Muscle layer of colon (tissue), 2 donors: ENCODE results near the gene DNAAF5.

Source experiments
- H3K27ac ChIP-seq: one replicate; pipeline ENCODE4 v1.7.0; 2013; ENCODE audit warnings: low read depth, mild to moderate bottlenecking, low read length, moderate library complexity
- H3K27me3 ChIP-seq, 2 donors: one replicate each; pipeline ENCODE4 v1.7.0; 2013; ENCODE audit warnings: low read length in 2 of 2, mild to moderate bottlenecking in 2 of 2; ENCODE audit not compliant: insufficient read depth in 2 of 2, control insufficient read depth in 1 of 2
- H3K36me3 ChIP-seq: one replicate; pipeline ENCODE4 v1.7.0; 2013; ENCODE audit warnings: mild to moderate bottlenecking, low read length; ENCODE audit not compliant: insufficient read depth
- H3K4me1 ChIP-seq: one replicate; pipeline ENCODE4 v1.7.0; 2013; ENCODE audit warnings: mild to moderate bottlenecking, low read length; ENCODE audit not compliant: insufficient read depth
- H3K4me3 ChIP-seq, 2 donors: one replicate each; pipeline ENCODE4 v1.7.0; 2013; ENCODE audit warnings: low read length in 2 of 2, low read depth in 1 of 2, mild to moderate bottlenecking in 1 of 2, moderate library complexity in 1 of 2
- H3K9ac ChIP-seq: one replicate; pipeline ENCODE4 v1.7.0; 2013; ENCODE audit warnings: low read length
- H3K9me3 ChIP-seq: one replicate; pipeline ENCODE4 v1.7.0; 2013; ENCODE audit warnings: mild to moderate bottlenecking, low read length
- donor health status: abdominal sarcoma.
- donor health status: Adenocarcinoma of cecum.

Gene DNAAF5

DNA sequence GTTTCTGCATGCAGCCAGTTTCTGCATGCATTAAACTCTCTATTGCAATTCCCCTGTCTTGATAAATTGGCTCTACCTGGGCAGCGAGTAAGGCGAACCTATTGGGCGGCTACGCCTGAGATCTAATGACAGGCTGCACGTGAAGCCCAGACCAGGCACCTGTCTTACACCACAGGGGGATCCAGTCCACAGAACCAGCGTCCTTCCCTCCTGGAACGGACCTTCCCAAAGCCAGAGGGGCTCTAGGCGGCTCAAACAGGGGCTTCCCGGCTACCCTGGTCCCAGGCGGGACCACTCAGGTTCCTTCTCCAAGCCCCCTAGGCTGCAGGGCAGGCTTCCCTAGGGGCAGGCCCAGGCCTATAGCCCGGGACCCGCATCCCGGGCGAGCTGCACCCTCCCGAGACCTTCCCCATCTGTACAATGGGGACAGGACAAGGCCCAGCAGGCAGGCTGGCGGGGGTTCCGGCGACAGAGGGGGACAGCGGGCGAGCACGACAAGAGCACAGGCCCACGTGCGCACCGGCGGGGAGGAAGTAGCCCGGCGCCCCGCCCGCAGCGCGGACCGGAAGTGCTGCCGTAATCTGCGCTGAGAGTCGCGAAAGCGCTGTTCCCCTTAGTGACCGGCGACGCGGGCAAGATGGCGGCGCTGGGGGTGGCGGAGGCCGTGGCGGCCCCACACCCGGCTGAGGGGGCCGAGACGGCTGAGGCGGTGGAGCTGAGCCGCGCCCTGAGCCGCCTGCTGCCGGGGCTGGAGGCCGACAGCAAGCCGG lies at the start of gene DNAAF5:
Gene DNAAF5, plus strand, starts transcription at position 616 of the 770 bp plus-strand sequence. Its CDS starts 22 bp downstream, at position 638.
- Histone ChIP-seq H3K4me3 (peak within 1 kb of the TSS; percentile 58 to 82), H3K27me3 (no peaks in the 10 kb centered on the region), H3K36me3 (peaks cover 9% of the 10 kb centered on the region), H3K9me3 (no peaks in the 10 kb centered on the region), H3K9ac (peak within 1 kb of the TSS; percentile 50), H3K4me1 (peaks cover 16% of the 10 kb centered on the region), H3K27ac (peak within 1 kb of the TSS; percentile 76)

DNA sequence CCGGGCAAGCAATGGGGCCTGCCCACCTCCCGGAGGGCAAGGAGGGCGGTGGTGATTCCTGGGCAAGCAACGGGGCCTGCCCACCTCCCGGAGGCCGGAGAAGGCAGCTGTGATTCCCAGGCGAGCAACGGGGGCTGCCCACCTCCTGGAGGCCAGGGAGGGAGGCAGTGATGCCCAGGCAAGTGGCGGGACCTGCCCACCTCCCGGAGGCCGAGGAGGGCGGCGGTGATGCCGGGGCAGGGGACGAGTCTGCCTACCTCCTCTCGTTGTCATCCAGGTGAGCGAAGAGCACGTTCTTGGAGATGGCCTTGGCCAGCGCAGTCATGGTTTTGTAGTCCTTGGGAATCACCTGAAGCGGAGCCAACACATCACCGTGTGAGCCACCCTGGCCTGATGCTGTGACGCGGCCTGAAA lies 49.5 kb upstream of the DNAAF5 start:
- H3K4me3 ChIP-seq = no peak overlapping the region
- H3K27me3 ChIP-seq = no peaks in the 10 kb centered on the region
- no peak overlapping the region for H3K27ac ChIP-seq
- no peaks in the 10 kb centered on the region for H3K9me3 ChIP-seq
- H3K4me1 ChIP-seq = no peaks in the 10 kb centered on the region
- H3K9ac ChIP-seq = no peak overlapping the region
- no peaks in the 10 kb centered on the region for H3K36me3 ChIP-seq

DNA sequence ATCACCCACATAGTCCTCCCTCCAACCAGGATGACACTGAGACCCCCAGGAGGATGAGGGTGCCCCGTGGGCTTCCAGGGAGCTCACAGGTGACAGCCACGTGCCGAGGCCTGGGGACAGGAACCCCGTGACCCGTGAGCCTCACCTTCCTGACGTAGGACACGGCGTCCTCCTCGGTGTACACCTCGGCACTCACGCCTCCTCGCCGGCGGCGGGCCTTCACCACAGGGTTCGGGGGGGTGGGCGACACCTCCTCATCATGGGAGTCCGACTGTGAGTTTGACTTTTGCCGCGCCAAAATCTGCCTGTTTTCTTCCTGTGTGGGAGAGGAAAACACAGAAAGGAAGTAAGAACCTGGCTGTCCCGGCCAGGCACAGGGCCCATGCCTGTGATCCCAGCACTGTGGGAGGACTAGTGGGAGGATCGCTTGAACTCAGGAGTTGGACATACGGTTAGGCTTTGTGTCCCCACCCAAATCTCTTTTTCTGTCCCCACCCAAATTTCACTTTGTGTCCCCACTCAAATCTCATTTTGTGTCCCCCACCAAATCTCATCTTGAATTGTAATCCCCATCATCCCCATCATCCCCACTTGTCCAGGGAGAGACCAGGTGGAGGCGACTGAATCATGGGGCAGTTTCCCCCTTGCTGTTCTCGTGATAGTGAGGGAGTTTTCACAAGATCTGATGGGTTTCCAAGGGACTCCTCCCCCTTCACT lies 45.9 kb upstream of the DNAAF5 start:
- H3K4me3 ChIP-seq = no peak overlapping the region
- H3K27me3 ChIP-seq = no peaks in the 10 kb centered on the region
- peaks cover 2% of the 10 kb centered on the region for H3K9me3 ChIP-seq
- H3K36me3 ChIP-seq = no peaks in the 10 kb centered on the region
- H3K9ac ChIP-seq = no peak overlapping the region
- no peaks in the 10 kb centered on the region for H3K4me1 ChIP-seq
- no peak overlapping the region for H3K27ac ChIP-seq

DNA sequence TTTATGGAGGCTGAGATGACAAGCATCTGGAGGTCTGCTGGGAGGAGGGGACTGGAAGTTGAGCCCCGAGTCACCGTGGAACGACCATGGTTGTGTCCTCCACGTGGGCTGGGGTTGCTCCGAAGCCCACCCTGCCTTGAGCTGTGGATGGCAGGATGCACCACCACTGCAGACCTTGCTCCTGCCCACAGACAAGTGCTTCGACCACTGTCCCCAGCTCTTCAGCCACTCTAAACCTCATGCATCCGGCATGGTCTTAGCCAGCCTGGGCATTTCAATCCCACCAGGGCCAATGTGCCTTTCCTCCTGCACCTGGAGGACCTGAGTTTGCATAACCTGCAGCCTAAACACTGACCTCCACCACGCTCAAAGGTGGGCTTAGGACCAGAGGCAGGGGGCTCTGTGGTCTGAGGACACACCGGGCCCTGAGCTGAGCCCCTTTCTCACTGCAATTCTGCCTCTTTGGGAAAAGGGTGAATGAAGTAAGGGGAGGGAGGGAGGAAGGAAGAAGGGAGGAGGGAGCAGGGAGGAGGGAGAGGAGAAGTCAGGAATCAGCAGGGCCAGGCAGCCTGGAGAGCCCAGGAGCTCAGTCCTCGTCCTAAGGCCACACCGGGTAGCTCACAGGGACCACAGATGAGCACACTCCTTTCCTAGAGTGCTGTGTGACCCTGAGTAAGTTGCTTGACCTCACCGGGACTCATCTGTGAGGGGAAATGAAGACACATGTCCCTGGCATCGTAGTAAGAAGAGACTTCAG lies 44.8 kb upstream of the DNAAF5 start:
- no peak overlapping the region for H3K9ac ChIP-seq
- H3K9me3 ChIP-seq = peaks cover 3% of the 10 kb centered on the region
- no peak overlapping the region for H3K4me3 ChIP-seq
- H3K4me1 ChIP-seq = no peaks in the 10 kb centered on the region
- no peaks in the 10 kb centered on the region for H3K27me3 ChIP-seq
- H3K36me3 ChIP-seq = no peaks in the 10 kb centered on the region
- H3K27ac ChIP-seq = no peak overlapping the region

DNA sequence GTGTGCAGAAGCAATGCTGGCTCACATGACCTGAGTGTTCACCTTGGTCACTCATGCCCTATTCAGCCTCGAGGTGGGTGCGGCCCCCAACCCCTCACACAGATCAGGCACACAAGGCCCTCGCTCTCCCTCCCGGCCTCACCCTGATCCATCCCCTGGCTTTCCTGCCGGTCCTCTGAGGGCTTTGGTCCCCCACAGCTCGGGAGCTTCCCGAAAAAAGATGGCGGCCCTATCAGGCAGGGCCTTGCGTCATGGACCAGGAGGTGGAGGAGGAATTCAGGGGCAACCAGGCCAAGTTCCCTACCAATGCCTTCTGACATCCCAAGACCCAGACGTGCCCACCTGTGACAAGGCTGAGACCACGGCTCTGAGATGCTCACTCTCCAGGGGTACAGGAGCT lies 43.7 kb upstream of the DNAAF5 start:
- H3K36me3 ChIP-seq = no peaks in the 10 kb centered on the region

DNA sequence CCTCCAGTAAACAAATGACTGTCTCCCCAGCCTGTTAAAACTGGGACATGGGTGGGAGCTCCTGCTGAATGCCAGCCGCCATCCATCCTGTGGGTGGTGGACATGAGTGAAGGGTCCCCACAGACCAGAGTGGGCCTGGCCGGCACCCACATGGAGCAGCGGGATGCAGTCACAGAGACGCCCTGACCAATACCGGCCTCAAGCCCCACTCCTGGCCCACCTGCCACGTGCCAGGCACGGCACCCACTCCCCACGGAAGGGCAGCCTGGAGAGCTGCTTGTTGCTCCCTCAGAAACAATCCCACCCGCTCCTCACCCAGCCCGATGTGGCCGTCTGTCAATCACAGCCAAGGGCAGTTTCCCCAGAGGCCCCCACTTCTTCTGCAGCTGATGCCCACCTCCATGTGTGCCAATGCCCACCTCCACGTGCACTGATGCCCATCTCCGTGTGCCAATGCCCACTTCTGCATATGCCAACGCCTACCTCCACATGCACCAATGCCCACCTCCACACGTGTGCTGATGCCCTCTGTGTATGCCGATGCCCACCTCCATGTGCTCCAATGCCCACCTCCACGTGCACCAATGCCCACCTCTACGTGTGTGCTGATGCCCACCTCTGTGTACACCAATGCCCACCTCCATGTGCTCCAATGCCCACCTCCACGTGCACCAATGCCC lies 42.8 kb upstream of the DNAAF5 start:
- Histone ChIP-seq H3K27ac (no peak overlapping the region), H3K36me3 (no peaks in the 10 kb centered on the region), H3K27me3 (no peaks in the 10 kb centered on the region), H3K9me3 (peaks cover 3% of the 10 kb centered on the region), H3K9ac (no peak overlapping the region), H3K4me1 (no peaks in the 10 kb centered on the region), H3K4me3 (no peak overlapping the region)

More for the DNA sequence above, 43.7 kb upstream of the DNAAF5 start:
- Histone ChIP-seq H3K9me3 (peaks cover 3% of the 10 kb centered on the region), H3K27me3 (no peaks in the 10 kb centered on the region), H3K4me3 (no peak overlapping the region), H3K9ac (no peak overlapping the region), H3K27ac (no peak overlapping the region), H3K4me1 (no peaks in the 10 kb centered on the region)

DNA sequence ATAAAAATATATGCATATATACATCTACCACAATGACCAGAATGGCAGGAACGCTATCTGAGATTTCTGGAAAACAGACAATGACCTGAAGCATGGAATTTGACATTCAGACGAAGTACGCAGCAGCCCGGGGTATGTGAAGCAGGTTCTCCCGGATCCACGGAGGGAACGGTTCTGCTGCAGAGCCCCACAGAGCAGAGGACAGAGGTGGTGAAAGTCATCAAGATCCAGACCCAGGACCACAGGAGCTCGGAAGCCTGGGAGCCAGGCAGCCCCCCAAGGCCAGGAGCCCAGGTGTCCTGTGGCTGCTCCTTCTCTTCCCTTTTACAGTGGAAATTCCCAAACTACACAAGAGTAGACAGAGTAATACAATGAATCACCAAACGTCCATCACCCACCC lies 42.1 kb upstream of the DNAAF5 start:
- Histone ChIP-seq H3K4me3 (no peak overlapping the region), H3K27me3 (no peaks in the 10 kb centered on the region), H3K9me3 (peaks cover 3% of the 10 kb centered on the region), H3K9ac (no peak overlapping the region), H3K27ac (no peak overlapping the region), H3K36me3 (no peaks in the 10 kb centered on the region), H3K4me1 (no peaks in the 10 kb centered on the region)

DNA sequence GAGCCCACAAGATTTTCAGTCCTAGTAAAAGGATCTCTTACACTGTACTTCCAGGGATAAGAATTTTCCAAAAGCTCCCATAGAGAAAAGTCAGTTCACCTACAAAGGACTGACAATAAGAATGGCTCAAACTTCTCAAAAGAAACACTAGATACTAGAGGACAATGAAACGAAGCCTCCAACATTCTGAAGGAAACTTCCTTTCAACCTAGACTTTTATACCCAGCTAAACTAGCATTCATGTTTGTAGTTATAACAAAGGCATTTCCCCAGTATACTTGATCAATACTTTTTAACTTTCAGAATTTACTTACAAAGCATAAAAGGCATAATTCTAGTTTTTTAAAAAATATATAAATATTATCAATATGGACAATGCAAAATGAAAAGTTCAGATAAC lies 41.0 kb upstream of the DNAAF5 start:
- Histone ChIP-seq H3K27ac (no peak overlapping the region), H3K9ac (no peak overlapping the region), H3K36me3 (no peaks in the 10 kb centered on the region), H3K9me3 (peaks cover 3% of the 10 kb centered on the region), H3K4me1 (no peaks in the 10 kb centered on the region), H3K4me3 (no peak overlapping the region), H3K27me3 (no peaks in the 10 kb centered on the region)

DNA sequence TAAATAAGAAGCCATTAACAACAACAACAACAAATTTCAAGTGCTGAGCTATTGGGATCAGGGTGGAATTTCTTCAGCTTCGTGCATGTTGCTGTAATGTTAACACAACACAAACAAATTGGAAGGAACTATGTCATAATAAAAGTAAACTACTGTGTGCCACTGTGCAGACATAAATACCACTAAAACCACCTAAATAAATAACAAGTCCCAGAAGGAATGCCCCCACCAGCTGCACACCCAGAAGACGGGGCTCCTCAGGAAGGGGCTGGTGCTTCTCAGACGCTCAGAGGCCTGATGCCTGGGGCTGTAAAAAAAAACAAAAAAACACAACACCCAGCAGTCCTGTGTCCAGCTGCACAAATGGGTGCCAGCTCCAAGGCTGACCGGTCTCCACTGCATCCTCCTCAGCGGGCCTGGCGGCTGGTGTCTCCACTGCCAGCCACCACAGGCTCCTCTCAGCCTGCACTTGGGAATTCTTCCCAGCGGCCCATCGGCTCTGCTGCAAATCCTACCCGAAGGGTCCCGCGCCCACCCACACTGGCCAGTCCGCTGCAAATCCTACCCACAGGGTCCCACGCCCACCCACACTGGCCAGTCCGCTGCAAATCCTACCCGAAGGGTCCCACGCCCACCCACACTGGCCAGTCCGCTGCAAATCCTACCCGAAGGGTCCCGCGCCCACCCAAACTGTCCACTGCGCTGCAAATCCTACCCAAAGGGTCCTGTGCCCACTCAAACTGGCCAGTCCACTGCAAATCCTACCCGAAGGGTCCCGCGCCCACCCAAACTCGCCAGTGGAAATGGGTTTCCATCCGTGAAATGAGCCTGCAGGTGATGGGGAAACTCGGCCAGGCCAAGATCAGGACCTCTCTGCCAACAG lies 35.8 kb upstream of the DNAAF5 start:
- no peaks in the 10 kb centered on the region for H3K36me3 ChIP-seq
- no peak overlapping the region for H3K9ac ChIP-seq
- H3K27ac ChIP-seq = no peak overlapping the region
- no peaks in the 10 kb centered on the region for H3K27me3 ChIP-seq
- no peak overlapping the region for H3K4me3 ChIP-seq
- H3K9me3 ChIP-seq = no peaks in the 10 kb centered on the region
- no peaks in the 10 kb centered on the region for H3K4me1 ChIP-seq

DNA sequence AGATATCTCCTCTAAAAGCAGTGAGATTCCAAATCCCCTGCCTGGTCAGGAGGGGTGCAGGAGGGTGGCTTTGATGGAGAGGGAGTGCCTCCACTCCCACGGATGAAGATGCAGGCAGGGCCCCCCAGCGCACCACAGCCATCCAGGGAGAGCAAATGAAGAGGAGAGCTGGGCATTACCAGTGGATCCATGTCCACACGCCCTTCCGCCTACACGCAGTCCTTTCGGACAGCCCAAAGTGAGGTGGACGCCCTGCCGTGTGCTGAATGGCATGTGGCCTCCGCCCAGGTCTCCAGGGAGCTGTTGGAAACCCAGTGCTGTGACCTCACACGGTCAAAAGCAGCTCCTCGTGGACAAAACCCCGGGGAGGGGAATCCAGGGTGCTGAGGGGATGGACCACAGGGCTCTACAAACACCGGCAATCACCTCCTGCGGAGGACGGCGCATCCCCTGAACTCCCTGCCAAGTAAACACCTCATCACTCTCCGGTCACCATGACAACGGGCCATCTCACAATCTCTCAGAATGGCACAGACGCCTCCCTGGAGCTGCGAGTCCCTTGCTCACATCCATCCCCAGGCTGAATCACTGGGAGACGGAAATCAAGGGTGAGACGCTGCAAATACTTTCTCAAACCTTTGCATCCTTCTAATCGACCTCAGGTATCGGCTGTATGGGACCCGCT lies 35.0 kb upstream of the DNAAF5 start:
- no peak overlapping the region for H3K4me3 ChIP-seq
- no peaks in the 10 kb centered on the region for H3K27me3 ChIP-seq
- no peaks in the 10 kb centered on the region for H3K4me1 ChIP-seq
- no peaks in the 10 kb centered on the region for H3K36me3 ChIP-seq
- no peaks in the 10 kb centered on the region for H3K9me3 ChIP-seq
- no peak overlapping the region for H3K27ac ChIP-seq
- no peak overlapping the region for H3K9ac ChIP-seq
